Measurements from ENCODE around the gene NRM.
"Not testable (repeated sequence)": the region's sequence is repeated elsewhere in the genome, so short reads cannot be mapped to it uniquely, and the experiment has no call there.

The NRM gene

GRCh38 chr6:30719791-30720737 is 29.3 kb upstream of the NRM start, which contains the start of gene TUBB:
TUBB (plus strand) TSS chr6:30720352; CDS start chr6:30720507, 155 bp downstream.
- DNase-seq, result peak; percentile 92

GRCh38 chr6:30719356-30719755 is 28.6 kb upstream of the NRM start:
- DNase-seq, result no peak

- not testable (repeated sequence) for DNase-seq
These were observed 27.3 kb upstream of the NRM start for GRCh38 chr6:30717845-30718720.

- peak; percentile 98 for DNase-seq
These were observed 26.5 kb upstream of the NRM start, which contains the start of gene MDC1 for GRCh38 chr6:30717129-30717844. MDC1 (minus strand) TSS chr6:30717281; CDS start chr6:30715175, 2,106 bp downstream.

GRCh38 chr6:30716879-30717128 is 26.0 kb upstream of the NRM start:
- no peak for DNase-seq

- no peak for DNase-seq
These were observed 23.5 kb upstream of the NRM start for GRCh38 chr6:30714263-30714662.

- DNase-seq, result no peak
These were observed 21.7 kb upstream of the NRM start for GRCh38 chr6:30712441-30712945.

- DNase-seq, result no peak
These were observed 21.1 kb upstream of the NRM start for GRCh38 chr6:30711758-30712380.

- no peak for DNase-seq
These were observed 18.5 kb upstream of the NRM start for GRCh38 chr6:30709101-30709868.

GRCh38 chr6:30707281-30707850 is 16.6 kb upstream of the NRM start:
- DNase-seq, result peak; percentile 92

GRCh38 chr6:30705620-30706019 is 14.8 kb upstream of the NRM start:
- DNase-seq, result no peak

GRCh38 chr6:30703821-30704220 is 13.0 kb upstream of the NRM start:
- no peak for DNase-seq

- no peak for DNase-seq
These were observed 12.2 kb upstream of the NRM start for GRCh38 chr6:30703011-30703410.

GRCh38 chr6:30700340-30700739 is 9.6 kb upstream of the NRM start:
- no peak for DNase-seq

GRCh38 chr6:30696432-30696831 is 5.6 kb upstream of the NRM start:
- no peak for DNase-seq

- DNase-seq, result no peak
These were observed 544 bp upstream of the NRM start for GRCh38 chr6:30691208-30691847.

- DNase-seq, result no peak
These were observed 799 bp downstream of the NRM start for GRCh38 chr6:30689985-30690384.

GRCh38 chr6:30689022-30689865 is 1.5 kb downstream of the NRM start:
- no peak for DNase-seq

- no peak for DNase-seq
These were observed 2.2 kb downstream of the NRM start for GRCh38 chr6:30688569-30688968.
